Central memory CD4-positive, alpha-beta T cell (primary cell): ENCODE results near the gene CAMK2D.

Experiments
- DNase-seq: peaks from one replicate; pipeline ENCODE4 v3.0.0; 2022

CAMK2D gene

DNA sequence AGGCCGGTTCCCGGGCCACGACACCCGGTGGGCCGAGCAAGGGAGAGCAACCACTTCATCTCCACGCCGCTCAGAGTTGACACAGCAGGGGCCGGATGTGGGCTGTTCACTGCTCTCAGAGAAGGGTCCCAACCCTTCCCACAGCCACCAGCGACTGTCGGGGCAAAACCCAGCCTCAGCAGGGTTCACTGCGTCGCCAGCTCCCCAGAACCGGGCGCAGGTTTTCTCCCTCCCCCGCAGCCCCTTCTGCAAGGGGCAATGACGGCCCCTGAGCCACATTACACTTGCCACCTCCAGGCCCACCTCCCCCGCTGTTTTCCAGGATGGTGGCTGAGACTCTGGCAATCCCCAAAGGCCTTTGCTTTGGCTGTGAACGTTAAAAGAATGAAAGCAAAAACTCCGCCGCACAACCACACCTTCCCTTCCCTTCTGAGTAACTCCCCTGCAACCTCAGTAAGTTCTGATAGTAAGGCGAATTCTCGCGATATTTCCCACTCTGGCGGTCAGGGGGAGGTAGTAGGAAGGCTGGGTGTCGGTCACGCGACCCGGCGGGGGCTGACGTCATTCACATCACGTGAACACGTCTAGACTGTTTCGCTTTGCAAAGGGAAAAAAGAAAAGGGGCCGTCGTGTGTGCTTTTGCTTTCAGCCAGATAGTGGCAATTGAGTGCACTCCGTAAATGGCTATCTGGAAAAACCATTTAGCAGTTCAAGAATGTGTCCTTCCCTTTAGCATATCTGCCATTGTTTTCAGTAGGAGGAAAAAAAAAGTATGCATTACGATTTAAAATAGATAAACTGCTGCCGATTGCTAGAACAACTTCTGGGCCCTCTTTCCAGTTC is 869 bp upstream of the CAMK2D start:
- peak; percentile 99 for DNase-seq

DNA sequence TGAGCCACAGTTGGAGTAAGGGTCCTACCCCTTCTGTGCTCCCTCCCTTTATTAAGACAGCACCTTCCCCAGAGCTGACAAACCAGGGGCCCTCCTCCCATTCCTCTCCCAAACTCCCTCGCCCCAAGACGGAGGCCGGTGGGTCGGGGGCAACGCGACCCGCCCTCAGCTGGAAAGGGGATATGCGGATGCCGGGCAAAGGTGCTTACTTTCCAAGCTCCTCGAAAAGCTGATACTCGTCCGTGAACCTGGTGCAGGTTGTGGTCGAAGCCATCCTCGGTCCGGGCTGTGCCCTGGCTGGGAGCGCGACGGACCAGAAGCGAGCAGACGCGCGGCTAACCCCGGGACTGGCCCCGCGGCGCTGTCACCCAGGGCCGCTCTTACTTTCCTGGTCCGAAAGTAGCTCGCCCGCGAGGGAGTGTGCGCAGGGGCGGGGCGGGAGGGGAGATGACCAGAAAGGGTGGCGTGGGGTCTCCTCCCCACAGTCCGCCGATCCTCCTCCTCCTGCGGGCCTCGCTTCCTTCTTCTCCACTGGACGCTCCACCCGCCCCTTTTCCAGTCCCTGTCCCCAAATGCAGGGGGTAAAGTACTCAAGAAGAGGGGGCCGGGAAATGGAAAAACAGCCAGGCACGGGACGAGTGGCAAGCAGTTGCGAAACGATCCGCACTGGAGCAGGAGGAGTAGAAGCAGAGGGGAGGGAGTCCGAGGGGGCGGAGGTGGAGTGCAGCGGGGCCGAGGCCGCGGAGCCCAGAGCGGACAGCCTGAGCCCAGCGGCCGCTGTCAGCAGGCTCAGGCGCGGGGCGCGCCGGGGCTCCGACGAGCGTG is 531 bp downstream of the CAMK2D start:
- peak; percentile 19 for DNase-seq

DNA sequence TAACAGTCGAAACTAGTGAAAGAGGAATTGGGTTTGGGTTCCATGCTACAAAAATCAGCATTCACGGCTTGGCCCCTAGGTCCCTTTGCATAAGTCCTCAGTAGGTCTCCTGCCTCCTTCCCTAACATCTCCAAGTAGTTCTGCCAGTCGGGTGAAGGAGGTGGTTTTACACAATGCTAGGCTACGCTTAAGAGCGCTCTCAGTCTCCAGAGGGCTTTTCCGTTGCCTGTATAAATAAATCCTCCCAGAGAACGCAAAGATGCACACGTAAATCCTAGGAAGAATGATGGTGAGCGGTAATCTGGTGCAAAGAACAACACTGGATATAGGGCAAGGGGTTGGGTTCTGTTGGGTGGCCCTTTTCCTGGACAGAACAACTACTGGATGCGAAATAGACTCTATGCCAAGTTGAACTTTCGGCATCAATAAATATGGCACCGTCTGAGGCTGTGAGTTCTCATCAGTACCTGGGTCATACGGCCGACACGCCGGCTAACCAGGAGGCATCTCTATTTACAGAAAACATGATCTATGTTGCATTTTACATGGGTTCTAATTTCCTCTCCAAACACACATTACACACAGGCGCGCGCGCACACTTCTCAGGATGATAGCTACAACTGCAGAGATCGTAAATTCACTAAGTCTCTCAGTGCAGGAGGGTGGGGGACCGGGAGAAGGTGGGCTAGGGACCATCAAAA is 1.3 kb downstream of the CAMK2D start:
- DNase-seq, result peak; percentile 32

DNA sequence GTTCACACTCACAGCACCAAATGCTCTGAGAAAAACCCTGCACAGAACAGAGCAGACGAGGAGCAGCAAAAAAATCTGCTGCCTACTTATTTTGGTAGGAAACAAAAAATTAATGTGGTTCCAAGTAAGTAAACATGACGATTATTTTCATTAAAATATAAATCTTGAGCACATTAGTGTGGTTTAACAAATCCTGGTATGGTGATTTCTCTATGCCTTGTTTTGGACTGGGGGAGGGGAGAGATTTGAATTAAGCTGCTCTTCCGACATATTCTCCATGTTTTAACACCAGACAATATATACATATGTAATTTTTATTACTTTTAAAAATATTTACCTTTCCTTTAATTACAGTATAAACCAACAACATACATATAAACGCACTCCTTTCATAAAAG is 1.8 kb downstream of the CAMK2D start:
- DNase-seq, result no peak

DNA sequence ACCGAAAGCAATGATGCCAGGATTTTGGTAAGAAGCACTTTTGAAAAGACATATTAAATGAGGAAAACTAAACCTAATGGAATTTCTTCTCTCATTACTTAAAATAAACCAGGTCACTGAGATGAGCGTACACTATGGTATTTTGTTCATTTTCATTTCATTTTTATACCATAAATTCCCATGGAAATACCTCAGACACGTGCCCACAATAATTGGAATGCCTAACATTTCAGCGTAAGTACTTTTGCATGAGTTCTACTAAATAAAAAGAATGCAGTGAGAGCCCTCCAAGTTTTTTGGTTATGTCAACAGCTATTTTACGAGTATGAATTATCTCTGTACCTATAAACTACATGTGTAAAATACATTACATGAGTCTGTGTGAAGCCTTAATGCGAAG is 3.2 kb downstream of the CAMK2D start:
- DNase-seq, result no peak

DNA sequence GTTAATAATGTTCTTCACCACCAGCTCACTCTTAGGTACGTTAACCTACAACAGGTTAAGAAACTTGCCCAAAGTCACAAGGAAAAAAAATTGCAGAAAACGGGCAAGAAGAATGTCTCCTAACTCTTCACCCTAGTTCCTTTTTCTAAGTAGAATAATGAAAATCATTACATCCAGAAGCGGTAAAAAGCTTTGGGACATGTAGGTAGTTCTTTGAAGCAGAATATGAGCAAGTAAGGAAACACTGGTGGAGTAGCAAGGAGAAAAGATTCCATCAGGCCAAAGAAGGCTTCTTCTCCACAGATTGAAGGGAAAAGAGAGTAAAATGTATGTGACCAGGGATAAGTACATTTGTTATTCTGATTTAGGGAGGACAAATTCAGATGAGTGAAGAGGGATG is 4.1 kb downstream of the CAMK2D start:
- no peak for DNase-seq

DNA sequence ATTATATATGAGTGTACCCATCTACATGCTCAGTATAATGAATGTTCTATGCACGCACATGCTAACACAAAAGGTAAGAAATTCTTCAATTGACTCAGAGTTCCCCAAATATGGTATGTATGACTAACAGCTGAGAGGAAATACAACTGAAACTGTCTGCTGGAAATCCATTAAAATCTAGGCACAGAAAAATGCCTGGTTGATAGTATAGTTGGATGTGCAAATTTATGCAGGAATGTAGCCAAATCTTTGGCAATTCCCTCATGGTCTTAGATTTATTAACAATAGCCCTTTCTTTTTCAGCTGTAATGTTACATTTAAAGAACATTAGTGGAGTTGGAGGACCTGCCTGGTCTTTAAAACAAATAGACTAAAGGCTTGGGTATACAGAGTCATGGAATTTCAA is 5.5 kb downstream of the CAMK2D start:
- DNase-seq, result no peak

DNA sequence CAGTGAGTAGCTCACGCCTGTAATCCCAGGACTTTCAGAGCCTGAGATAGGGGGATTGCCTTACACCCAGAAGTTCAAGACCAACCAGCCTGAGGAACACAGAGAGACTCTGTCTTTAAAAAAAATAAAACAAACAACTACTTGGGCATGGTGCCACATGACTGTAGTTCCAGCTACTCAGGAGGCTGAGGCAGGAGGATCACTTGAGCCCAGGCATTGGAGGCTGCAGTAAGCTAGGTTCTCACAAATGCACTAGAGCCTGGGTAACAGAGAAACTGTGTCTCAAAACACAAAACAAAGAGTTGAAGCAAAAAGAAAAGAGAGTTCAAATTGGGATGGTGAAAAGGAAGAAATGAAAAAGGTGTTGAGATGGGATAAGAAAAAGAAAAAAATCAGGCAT is 10.8 kb downstream of the CAMK2D start:
- DNase-seq, result no peak

DNA sequence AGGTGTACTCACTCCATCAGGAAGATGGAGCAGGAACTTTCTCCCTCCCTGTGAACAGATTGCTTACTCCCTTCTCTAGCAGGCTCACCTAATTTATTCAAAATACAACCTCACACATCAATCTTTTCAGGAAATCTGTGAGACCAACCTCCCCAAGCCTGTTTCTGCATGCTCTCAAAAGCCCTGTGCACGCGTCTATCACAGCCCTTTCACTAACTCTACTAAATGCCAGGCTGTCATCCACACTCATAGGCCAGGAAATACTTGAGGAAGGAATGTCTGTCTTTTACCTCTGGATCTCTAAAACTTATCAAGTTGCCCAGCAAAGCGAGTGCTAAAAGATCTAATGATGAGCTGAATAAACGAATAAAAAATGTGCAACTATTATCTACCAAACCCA is 11.2 kb downstream of the CAMK2D start:
- DNase-seq, result no peak

DNA sequence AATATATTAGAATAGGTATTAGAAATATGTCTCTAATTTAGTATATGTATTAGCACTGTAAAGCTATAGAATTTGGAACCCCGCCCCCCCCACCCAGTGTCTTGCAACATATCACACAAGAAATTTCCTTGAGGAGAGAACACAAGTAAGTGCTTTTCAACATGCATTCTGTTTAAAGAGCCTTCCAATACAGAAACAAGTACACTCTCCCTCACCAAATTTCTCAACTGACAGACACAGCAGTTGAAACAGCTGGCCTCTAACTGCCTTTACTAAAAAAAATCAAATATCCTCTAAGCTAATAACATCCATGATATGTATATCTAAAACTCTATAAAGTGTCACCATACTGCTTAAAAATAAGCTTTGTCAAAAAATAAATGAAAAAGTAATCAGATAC is 12.4 kb downstream of the CAMK2D start:
- no peak for DNase-seq

DNA sequence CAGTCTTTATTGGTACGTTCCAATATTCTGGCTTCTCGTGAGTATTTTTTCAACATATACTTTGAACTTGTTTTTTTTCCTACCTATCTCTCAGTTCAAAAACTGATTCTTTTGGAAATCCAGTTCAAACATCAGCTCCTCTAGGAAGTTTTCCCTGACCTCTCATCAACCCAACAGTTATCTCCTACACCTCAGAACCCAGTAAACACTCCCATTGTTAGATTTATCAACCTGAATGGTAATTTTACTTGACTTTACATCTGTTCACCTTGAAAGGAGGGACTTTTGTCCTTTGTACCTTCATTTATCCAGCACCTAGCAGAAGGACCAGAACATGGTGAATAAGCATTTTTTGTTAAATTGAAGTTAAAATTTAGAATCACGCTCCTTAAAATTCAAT is 13.6 kb downstream of the CAMK2D start:
- no peak for DNase-seq

DNA sequence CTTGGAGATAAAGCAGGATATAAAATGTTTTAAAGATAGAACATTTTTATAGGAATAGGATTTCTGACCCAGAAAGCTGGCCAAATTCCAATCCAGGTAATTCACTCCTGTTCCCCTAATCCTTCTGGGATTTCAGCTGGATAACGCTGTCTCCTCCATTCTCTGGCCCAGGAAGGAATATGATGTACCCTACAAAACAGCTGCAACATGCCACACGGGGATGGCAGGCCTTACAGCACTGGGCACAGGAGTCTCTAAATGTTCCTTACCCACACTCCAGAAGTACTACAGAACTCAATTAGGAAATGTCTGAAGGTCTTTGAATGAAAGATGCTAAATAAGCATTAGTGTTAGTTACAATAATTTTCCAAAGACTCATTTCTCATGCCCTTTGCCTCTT is 15.8 kb downstream of the CAMK2D start:
- DNase-seq, result no peak

DNA sequence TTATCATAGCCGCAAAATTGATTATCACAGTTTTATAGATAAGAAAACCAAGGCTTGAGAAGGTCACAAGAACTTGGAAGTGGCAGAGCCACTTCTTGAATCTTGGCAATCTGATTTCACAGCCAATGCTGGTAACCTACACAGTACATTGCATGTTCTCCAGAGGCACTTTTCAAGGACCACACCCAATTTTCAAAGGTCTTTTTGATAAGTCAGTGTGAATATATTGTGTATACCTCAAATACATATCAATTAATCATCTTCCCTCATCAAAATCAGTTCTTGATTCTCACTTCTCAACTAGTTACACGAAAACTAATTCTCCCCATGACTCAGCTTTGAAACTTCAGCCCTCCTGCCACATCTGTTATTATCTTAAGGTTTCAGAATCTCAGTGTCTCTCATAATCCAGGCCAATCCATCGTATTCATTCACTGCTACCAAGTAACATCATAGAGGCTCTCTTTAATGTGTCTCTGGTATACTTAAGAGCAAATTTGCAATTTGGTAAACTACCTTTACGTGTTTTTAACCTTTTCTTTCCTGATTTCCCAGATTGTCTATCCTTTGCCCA is 16.8 kb downstream of the CAMK2D start:
- DNase-seq, result no peak

DNA sequence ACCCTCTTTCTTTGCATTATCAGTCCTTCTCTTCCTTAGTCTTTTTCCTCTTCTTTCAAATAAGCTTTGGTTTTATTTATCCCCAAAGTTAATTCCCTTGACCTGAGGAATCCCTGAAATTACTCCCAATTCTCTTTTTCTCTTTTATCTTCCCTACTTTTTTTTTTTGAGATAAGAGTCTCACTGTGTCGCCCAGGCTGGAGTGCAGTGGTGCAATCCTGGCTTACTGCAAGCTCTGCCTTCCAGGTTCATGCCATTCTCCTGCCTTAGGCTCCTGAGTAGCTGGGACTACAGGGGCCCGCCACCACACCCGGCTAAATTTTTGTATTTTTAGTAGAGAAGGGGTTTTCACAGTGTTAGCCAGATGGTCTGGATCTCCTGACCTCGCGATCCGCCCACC is 17.8 kb downstream of the CAMK2D start:
- no peak for DNase-seq

DNA sequence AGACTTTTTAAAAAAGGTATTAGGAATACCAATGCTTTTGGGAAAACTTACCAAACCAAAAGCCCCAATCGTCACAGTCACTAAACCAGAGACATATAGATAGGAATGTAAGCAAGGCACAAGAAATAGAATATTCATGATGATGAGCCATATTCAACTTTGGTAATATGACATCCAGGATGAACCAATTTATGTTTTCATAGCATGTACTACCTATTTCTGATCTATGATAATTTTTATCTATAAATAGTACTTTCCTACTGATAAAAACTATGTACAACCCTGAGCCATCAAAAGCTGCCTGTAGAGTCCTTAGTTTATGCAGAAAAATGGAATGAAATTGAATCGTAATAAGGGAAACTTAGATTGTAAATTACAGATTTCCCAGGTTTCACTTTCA is 18.9 kb downstream of the CAMK2D start:
- DNase-seq, result no peak

DNA sequence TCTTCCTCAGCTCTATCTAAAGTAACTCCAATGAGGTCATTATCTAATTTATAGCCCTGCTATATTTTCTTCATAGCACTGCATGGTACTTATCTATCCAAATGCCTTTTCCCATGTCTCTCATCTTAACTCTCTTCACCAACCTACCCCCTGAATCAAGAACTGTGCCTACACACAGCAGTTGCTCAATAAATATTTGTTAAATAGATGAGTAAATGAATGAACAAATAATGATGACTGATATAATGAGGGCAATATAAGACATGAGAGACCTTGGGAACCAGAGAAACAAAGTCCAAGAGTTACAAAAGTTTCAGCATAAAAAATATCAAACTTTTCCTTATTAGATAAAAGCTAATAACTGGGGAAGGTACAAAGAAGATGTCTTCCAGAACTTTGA is 19.6 kb downstream of the CAMK2D start:
- no peak for DNase-seq

DNA sequence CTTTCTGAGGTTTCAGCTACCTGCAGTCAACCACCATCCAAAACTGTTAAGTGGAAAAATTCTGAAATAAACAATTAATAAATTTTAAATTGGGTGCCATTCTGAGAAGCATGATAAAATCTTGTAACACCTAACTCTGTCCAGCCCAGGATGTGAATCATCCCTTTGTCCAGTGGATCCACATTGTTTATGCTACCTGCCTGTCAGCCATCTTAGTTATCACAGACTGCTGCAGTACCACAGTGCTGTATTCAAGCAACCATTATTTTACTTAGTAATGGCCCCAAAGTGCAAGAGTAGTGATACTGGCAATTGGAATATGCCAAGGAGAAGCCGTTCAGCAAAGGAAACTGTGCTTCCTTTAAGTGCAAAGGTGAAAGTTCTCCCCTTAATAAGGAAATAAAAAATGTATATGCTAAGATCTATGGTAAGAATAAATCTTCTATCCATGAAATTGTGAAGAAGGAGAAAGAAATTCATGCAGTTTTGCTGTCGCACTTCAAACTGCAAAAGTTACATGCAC is 20.6 kb downstream of the CAMK2D start:
- DNase-seq, result no peak

DNA sequence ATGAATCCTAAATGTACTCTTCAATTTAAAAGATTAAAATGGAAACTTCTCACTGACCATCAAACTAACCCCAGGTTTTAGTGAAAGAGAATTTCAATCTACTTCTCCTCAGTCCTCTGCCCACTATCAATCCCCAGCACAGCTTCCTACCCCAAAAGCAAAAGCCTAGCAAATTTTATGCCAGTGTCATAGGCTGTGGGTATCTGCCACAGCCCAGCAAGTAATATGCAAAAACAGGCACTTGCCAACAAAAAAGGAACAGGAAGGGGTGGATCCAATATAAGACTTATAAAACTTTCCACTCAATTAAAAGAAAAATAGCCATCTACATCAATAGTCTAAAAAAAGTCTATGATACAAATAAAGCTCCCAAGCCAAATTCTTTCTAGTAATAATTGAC is 22.3 kb downstream of the CAMK2D start:
- DNase-seq, result no peak

DNA sequence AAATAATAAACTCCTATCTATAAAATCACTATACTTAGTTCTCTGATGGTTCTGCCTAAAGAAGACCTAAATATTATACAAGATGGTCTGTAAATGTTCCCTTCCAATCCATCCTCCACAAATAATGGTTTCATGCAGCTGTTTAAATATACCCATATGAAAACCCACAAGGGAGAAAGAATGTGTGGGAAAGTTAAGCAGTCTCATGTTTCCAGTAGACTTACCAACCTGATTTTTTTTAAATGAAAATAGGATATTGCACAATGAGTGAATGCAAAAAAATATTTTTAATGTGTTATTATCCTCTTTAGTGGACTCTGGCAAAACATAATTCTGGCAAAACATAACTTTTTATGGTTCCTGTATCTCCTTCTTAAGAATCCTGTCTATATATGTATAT is 23.3 kb downstream of the CAMK2D start:
- DNase-seq, result no peak

DNA sequence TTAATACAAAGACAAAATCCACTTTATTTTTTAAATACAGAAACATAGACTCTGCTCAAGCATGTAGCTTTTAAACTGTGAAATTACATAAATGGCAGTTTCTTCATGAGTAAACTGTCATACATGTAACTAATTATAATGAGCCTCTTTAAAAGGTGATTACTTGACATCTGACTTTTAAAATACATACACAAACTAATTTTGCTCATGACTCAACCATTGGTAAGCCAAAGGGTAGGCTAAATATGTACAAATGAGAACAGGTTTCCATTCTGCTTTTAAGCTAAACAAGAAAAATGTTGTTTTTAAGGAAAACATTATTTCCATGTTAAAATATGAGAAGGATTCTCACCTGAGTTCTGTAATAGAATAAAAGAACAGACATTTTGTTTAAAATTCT is 27.9 kb downstream of the CAMK2D start:
- DNase-seq, result no peak

DNA sequence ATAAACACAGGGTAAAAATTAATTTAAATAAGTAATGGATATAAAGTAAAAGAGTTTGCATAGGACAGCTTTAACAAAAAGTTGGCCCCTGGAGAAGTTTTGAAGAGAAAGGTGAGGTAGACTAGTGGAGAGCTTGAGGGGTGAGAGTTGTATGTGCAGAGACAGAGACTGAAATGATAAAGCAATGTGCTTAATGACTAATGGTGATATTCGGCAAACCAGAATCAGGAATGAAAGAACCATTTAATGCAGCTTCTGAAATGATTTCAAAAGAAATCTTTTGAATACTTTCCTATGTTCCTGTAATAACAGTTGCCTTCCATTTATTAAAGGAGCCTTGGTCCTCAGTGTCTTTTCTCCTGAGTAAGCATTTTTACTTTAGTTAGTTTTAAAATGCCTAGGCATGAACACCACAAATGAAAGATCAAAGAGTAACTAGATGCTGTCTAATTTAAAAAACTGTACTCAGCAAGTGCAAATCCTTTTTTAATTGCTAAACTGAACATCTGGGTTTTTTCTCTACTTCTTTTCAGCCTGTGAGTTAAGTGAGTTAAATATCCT is 28.5 kb downstream of the CAMK2D start:
- no peak for DNase-seq

DNA sequence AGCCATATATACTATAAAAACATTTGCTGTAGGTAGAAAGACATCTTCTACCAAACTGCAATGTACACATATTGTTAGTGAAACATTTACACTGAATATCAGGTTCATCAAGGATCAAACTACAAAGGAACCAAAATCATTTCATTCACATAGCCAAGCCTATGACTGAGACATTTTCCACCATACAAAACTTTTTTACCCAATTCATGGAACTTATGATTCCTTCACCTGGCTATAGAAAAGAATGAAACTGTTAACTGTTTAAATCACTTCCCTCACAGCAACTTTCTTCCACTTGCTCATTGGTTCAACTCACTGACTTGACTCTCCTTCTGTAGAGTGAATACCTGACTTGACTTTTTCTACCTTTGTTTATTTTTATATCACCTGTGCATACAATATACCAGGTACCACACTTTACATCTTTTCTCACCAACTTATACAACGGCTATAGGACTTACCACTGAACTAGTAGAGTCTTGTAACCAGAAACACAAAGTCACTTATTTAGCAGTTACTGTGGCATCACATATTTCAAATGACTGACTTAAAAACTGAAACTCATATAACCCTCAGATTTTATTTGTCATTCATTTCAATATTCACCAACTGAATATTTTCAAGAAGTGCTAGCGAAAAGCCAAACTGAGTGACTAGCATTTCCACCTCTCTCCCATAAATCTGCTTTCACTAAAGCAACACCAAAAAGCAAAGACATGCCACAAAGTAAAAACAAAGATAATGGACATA is 30.9 kb downstream of the CAMK2D start:
- no peak for DNase-seq
